Endothelial cell (in vitro differentiated cells): ENCODE data around the gene CCDC7. TPM values are rescaled to one million over a fixed set of nuclear protein-coding genes. Genes with fewer than 3 reads are reported as not detected.

ENCODE experiments used
- DNase-seq: peaks from one replicate; pipeline ENCODE4 v3.0.0; 2021; ENCODE audit warnings: low spot score
- H3K27ac Mint-ChIP-seq: one replicate; pipeline ENCODE4 v1.8.0; 2021; ENCODE audit warnings: mixed read lengths, inconsistent platforms; ENCODE audit not compliant: unreplicated experiment
- H3K27me3 Mint-ChIP-seq: one replicate; pipeline ENCODE4 v1.8.0; 2021; ENCODE audit warnings: mild to moderate bottlenecking, moderate library complexity, mixed read lengths, inconsistent platforms; ENCODE audit not compliant: unreplicated experiment
- H3K36me3 Mint-ChIP-seq: one replicate; pipeline ENCODE4 v1.8.0; 2021; ENCODE audit warnings: mild to moderate bottlenecking, low read depth, mixed read lengths, inconsistent platforms; ENCODE audit not compliant: unreplicated experiment
- H3K4me1 Mint-ChIP-seq: one replicate; pipeline ENCODE4 v1.8.0; 2021; ENCODE audit warnings: mild to moderate bottlenecking, mixed read lengths, inconsistent platforms; ENCODE audit not compliant: unreplicated experiment
- H3K4me3 Mint-ChIP-seq: one replicate; pipeline ENCODE4 v1.8.0; 2021; ENCODE audit warnings: mild to moderate bottlenecking, mixed read lengths, inconsistent platforms; ENCODE audit not compliant: unreplicated experiment
- H3K9me3 Mint-ChIP-seq: one replicate; pipeline ENCODE4 v1.8.0; 2021; ENCODE audit warnings: mixed read lengths, inconsistent platforms; ENCODE audit not compliant: unreplicated experiment
- total RNA-seq: library from RNA; stranded (reverse); fragmentation: NEBNext Ultra II Directional; extraction: Animal tissue kit (Norgen Biotek cat#: 25700); gene quantifications from one replicate; pipeline ENCODE4 v1.2.1, GENCODE V29; 2021; ENCODE audit not compliant: unreplicated experiment
- TF ChIP-seq, protein P1 (sequence below): fragments of 200-600 bp; sonication (generic); IDR thresholded peaks from one replicate; pipeline ENCODE4 v1.5.0; 2021; ENCODE audit warnings: antibody characterized with exemption; ENCODE audit not compliant: unreplicated experiment

CCDC7 gene
- total RNA-seq, 1 donor from 2014 or later: 5.4 TPM

DNA sequence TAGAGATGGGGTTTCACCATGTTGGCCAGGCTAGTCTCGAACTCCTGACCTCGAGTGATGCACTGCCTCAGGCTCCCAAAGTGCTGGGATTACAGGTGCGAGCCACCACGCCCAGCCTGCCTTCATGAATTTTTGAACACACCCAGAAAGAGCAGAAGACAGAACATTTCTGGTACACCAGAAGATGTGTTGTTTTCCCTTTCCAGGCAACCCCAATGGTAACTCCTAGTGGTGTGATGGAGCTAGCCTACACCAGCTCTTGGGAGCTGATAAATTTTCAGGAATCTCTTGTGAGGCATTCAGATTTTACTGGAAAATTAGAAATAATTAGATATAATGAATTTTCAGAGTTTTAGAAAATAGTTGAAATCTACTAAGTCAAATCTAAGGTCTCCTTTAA, 904 bp upstream of the CCDC7 start:
- Mint-ChIP-seq H3K4me3 (peak overlapping the region; percentile 53), H3K36me3 (no peaks in the 10 kb centered on the region), H3K9me3 (no peaks in the 10 kb centered on the region), H3K27me3 (peaks cover 2% of the 10 kb centered on the region), H3K4me1 (peaks cover 7% of the 10 kb centered on the region), H3K27ac (peak overlapping the region; percentile 98)
- no peak for DNase-seq
- TF ChIP-seq, protein P1, sequence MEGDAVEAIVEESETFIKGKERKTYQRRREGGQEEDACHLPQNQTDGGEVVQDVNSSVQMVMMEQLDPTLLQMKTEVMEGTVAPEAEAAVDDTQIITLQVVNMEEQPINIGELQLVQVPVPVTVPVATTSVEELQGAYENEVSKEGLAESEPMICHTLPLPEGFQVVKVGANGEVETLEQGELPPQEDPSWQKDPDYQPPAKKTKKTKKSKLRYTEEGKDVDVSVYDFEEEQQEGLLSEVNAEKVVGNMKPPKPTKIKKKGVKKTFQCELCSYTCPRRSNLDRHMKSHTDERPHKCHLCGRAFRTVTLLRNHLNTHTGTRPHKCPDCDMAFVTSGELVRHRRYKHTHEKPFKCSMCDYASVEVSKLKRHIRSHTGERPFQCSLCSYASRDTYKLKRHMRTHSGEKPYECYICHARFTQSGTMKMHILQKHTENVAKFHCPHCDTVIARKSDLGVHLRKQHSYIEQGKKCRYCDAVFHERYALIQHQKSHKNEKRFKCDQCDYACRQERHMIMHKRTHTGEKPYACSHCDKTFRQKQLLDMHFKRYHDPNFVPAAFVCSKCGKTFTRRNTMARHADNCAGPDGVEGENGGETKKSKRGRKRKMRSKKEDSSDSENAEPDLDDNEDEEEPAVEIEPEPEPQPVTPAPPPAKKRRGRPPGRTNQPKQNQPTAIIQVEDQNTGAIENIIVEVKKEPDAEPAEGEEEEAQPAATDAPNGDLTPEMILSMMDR: no peak

DNA sequence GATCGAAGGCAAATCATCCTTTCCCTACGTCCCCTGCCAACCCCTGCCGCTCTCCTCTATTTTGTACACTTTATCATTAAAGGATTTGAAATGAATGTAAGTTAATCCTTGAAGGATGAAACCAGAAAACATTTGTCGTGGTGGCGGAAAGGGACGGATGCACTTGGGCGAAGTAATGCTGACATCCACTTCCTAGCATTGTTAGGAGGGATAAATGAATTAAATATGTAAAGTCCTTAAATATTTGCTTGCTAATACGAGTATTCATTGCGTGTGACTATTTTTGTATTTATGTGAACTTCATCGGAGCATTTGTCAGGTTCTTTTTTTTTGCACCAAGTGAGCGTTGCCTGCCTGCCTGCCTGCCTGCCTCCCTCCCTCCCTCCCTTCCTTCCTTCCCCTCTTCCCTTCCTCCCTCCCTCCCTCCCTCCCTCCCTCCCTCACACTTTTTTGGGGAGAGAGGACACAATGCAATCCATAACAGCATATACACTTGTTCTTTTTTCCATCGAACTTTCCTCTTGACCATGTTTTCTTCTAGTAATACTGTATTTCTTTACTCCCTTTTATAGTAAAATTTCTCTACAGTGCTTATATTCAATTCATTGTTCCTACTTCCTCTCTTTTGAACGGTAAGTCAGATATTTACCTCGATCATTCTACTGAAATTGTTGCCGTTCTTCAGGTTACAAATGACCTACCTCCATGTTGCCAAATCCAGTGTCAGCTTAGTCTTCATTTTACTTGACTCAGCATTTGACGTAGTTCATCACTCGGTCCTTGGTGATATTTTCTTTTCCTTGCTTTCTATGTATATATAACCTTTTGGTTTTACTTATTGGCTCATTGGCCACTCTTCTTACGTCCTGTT, 831 bp downstream of the CCDC7 start:
- DNase-seq: no peak
- Mint-ChIP-seq H3K4me1 (peaks cover 7% of the 10 kb centered on the region), H3K27ac (peak overlapping the region; percentile 99), H3K36me3 (no peaks in the 10 kb centered on the region), H3K9me3 (no peaks in the 10 kb centered on the region), H3K4me3 (peak overlapping the region; percentile 96), H3K27me3 (peaks cover 2% of the 10 kb centered on the region)
- TF ChIP-seq, protein P1: no peak

DNA sequence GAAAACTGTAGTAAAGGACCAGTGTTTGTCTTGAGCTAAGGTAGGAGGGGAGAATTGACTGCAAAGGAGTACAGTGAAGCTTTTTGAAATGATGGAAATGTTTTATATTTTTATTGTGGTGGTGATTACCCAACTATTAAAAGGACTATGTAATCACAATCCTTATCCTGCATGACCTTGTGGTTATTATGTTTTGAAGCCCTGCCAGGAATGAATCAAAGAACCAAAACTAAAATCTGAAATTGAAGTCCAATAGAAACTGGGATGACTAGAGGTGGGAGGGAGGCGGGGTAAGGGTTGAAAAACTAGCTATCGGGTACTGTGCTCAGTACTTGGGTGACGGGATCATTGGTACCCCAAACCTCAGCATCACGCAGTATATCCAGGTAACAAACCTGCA, 8.2 kb downstream of the CCDC7 start:
- Mint-ChIP-seq H3K27ac (no peak overlapping the region), H3K4me3 (no peak overlapping the region), H3K27me3 (no peaks in the 10 kb centered on the region), H3K36me3 (no peaks in the 10 kb centered on the region), H3K4me1 (no peaks in the 10 kb centered on the region), H3K9me3 (no peaks in the 10 kb centered on the region)
- DNase-seq: no peak
- TF ChIP-seq, protein P1: no peak

DNA sequence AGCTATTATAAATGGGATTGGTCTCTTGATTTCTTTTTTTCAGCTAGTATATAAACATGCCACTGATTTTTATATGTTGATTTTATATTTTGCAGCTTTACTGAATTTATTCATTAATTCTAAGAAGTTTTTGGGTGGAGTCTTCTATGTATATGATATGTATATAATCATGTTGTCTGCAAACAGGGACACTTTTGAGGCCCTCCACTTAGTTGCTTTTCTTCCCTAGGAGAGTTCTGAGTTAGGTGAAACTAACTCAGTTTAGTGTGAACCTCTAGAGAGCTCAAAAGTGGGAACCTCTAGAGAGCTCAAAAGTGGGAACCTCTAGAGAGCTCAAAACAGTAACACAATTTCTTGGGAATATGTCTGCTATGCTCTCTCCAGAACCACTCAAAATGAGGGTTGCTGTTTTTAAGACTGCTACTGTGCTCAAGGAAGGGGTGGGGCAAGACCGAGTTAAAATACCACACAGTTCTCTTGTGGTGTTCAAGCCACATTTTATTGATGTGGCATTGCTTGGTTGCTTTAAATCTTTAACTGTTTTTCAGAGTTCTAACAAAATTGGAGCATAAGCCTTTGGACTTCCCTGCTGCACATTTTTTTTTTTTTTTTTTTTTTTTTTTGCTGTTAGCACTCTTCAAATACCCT, 13.2 kb downstream of the CCDC7 start:
- Mint-ChIP-seq H3K27ac (no peak overlapping the region), H3K36me3 (no peaks in the 10 kb centered on the region), H3K9me3 (no peaks in the 10 kb centered on the region), H3K4me1 (no peaks in the 10 kb centered on the region), H3K27me3 (no peaks in the 10 kb centered on the region), H3K4me3 (no peak overlapping the region)
- DNase-seq: no peak
- TF ChIP-seq, protein P1: no peak

DNA sequence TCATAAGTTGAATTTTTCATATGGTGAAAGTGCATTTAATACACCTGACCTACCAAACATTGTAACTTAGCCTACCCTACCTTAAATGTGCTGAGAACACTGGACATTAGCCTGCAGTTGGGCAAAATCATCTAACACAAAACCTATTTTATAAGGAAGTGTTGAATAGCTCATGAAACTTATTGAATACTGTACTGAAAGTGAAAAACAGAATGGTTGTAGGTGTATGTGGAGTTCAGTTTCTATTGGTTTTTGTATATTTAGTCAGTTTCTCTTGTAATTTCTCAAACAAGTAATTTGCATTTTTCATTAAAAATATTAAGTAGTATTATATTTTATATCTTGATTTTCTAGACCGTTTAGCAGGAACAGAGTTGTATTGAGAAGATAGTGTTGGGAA, 15.3 kb downstream of the CCDC7 start:
- TF ChIP-seq, protein P1: no peak
- no peak for DNase-seq
- Mint-ChIP-seq H3K9me3 (no peaks in the 10 kb centered on the region), H3K4me3 (no peak overlapping the region), H3K4me1 (no peaks in the 10 kb centered on the region), H3K36me3 (no peaks in the 10 kb centered on the region), H3K27me3 (no peaks in the 10 kb centered on the region), H3K27ac (no peak overlapping the region)
